Liver (tissue), 9 donors: ENCODE measurements around the gene EXOC3L1. TPM values are rescaled to one million over a fixed set of nuclear protein-coding genes. Genes with fewer than 3 reads are reported as not detected.

Experiments used
- DNase-seq: peaks from one replicate; pipeline ENCODE4 v3.0.0-alpha.2; 2017; ENCODE audit warnings: low spot score
- H3K27ac ChIP-seq, 2 donors: one replicate each; pipeline ENCODE4 v1.7.0; 2013; ENCODE audit warnings: inconsistent platforms in 2 of 2, low read length in 2 of 2, control low read depth in 1 of 2, low read depth in 1 of 2, mild to moderate bottlenecking in 1 of 2
- H3K27me3 ChIP-seq, 4 donors: one replicate each; pipeline versions ENCODE4 v1.6.1 to v1.7.0; 2013; ENCODE audit warnings: low read length in 3 of 4, inconsistent platforms in 1 of 4, mild to moderate bottlenecking in 1 of 4, moderate library complexity in 1 of 4; ENCODE audit not compliant: control insufficient read depth in 4 of 4, insufficient read depth in 4 of 4
- H3K36me3 ChIP-seq, 4 donors: one replicate each; pipeline versions ENCODE4 v1.6.1 to v1.7.0; 2013; ENCODE audit warnings: low read length in 3 of 4, mild to moderate bottlenecking in 3 of 4, low read depth in 1 of 4, moderate library complexity in 1 of 4; ENCODE audit not compliant: control insufficient read depth in 4 of 4, insufficient read depth in 3 of 4
- H3K4me1 ChIP-seq, 4 donors: one replicate each; pipeline versions ENCODE4 v1.6.1 to v1.7.0; 2013; ENCODE audit warnings: low read length in 3 of 4, mild to moderate bottlenecking in 3 of 4, moderate library complexity in 1 of 4; ENCODE audit not compliant: control insufficient read depth in 4 of 4, insufficient read depth in 4 of 4
- H3K4me3 ChIP-seq, 3 donors: one replicate each; pipeline versions ENCODE4 v1.6.1 to v1.7.0; 2013; ENCODE audit warnings: low read length in 3 of 3, control low read depth in 1 of 3, low read depth in 1 of 3, mild to moderate bottlenecking in 1 of 3
- H3K9ac ChIP-seq, 2 donors: one replicate each; pipeline ENCODE4 v1.7.0; 2013; ENCODE audit warnings: low read length in 2 of 2, mild to moderate bottlenecking in 2 of 2, moderate library complexity in 2 of 2, control low read depth in 1 of 2, low read depth in 1 of 2
- H3K9me3 ChIP-seq, 4 donors: one replicate each; pipeline versions ENCODE4 v1.6.1 to v1.7.0; 2013; ENCODE audit warnings: low read length in 3 of 4; ENCODE audit not compliant: control insufficient read depth in 4 of 4
- ATF3 ChIP-seq: IDR thresholded peaks from 2 replicates; pipeline ENCODE4 v1.6.1; 2016; ENCODE audit warnings: antibody characterized with exemption
- HNF4A ChIP-seq, 2 donors: conservative IDR thresholded peaks; 2 replicates each; pipeline ENCODE4 v1.6.1; 2016; ENCODE audit warnings: antibody characterized with exemption in 2 of 2, mild to moderate bottlenecking in 2 of 2
- HNF4G ChIP-seq: IDR thresholded peaks from 2 replicates; pipeline ENCODE4 v1.6.1; 2016; ENCODE audit warnings: antibody characterized with exemption
- JUND ChIP-seq, 2 donors: IDR thresholded peaks; 2 replicates each; pipeline ENCODE4 v1.6.1; 2016; ENCODE audit warnings: antibody characterized with exemption in 2 of 2
- NR2F2 ChIP-seq: IDR thresholded peaks from 2 replicates; pipeline ENCODE4 v1.6.1; 2016; ENCODE audit warnings: antibody characterized with exemption
- RAD21 ChIP-seq, 2 donors: IDR thresholded peaks; 2 replicates each; pipeline ENCODE4 v1.6.1; 2016; ENCODE audit warnings: antibody characterized with exemption in 2 of 2, mild to moderate bottlenecking in 2 of 2
- RXRA ChIP-seq, 2 donors: IDR thresholded peaks; 2 replicates each; pipeline ENCODE4 v1.6.1; 2017 to 2018; ENCODE audit warnings: antibody characterized with exemption in 2 of 2, mild to moderate bottlenecking in 1 of 2
- SP1 ChIP-seq: IDR thresholded peaks from 2 replicates; pipeline ENCODE4 v1.6.1; 2018; ENCODE audit warnings: antibody characterized with exemption, mild to moderate bottlenecking
- TAF1 ChIP-seq: conservative IDR thresholded peaks from 2 replicates; pipeline ENCODE4 v1.6.1; 2016; ENCODE audit warnings: antibody characterized with exemption, mild to moderate bottlenecking
- YY1 ChIP-seq: IDR thresholded peaks from 2 replicates; pipeline ENCODE4 v1.6.1; 2016; ENCODE audit warnings: antibody characterized with exemption, mild to moderate bottlenecking
- ZBTB33 ChIP-seq: IDR thresholded peaks from 2 replicates; pipeline ENCODE4 v1.6.1; 2016; ENCODE audit warnings: antibody characterized with exemption
- WGBS: extraction: QIAGEN DNeasy Blood & Tissue Kit; methylation state at CpG from one replicate; pipeline ENCODE4 v1.1.7; 2013; 5-methylcytosine and 5-hydroxymethylcytosine counted together
- polyA plus RNA-seq, 2 donors: library from polyadenylated mRNA; stranded (reverse) in 1 of 2; unstranded in 1 of 2; fragments of 200-250 nt in 1 of 2; fragments of >200 nt in 1 of 2; fragmentation: Nextera tagmentation in 1 of 2; extraction: Ambion mirVana in 1 of 2; gene quantifications; one replicate each; pipeline versions ENCODE4 v1.2.1 to v1.2.3, GENCODE V29; 2013 to 2015
- total RNA-seq, 2 donors: library from RNA; depleted of rRNA; stranded (reverse); fragments of >200 nt; gene quantifications; one replicate each; pipeline ENCODE4 v1.2.3, GENCODE V29; 2014
- TF ChIP-seq, protein P1 (sequence below): fragments of 150-350 bp; IDR thresholded peaks from 2 replicates; pipeline ENCODE4 v1.5.1; 2017; ENCODE audit warnings: improper control_type of control experiment, low read depth, low read length; ENCODE audit not compliant: missing input control
- TF ChIP-seq, protein P2 (sequence below): IDR thresholded peaks from 2 replicates; pipeline ENCODE4 v1.6.1; 2016; ENCODE audit warnings: antibody characterized with exemption, mild to moderate bottlenecking
- donor health status: healthy.
- donor health status: healthy.
- donor health status: healthy.
- donor health status: healthy.
- donor health status: healthy.

EXOC3L1 gene
- total and polyA plus RNA-seq, 4 donors, result 1.1 to 3.7 (median 2.8) TPM

GRCh38 chr16:67198238-67198734 lies 8.3 kb upstream of the EXOC3L1 start:
- TF ChIP-seq ATF3, result no peak
- no peak for TF ChIP-seq SP1
- TF ChIP-seq, protein P1, sequence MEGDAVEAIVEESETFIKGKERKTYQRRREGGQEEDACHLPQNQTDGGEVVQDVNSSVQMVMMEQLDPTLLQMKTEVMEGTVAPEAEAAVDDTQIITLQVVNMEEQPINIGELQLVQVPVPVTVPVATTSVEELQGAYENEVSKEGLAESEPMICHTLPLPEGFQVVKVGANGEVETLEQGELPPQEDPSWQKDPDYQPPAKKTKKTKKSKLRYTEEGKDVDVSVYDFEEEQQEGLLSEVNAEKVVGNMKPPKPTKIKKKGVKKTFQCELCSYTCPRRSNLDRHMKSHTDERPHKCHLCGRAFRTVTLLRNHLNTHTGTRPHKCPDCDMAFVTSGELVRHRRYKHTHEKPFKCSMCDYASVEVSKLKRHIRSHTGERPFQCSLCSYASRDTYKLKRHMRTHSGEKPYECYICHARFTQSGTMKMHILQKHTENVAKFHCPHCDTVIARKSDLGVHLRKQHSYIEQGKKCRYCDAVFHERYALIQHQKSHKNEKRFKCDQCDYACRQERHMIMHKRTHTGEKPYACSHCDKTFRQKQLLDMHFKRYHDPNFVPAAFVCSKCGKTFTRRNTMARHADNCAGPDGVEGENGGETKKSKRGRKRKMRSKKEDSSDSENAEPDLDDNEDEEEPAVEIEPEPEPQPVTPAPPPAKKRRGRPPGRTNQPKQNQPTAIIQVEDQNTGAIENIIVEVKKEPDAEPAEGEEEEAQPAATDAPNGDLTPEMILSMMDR, result peak; percentile 35
- no peak for TF ChIP-seq HNF4A (conservative IDR thresholded peaks at IDR 0.05)
- no peak for TF ChIP-seq JUND (IDR thresholded peaks at IDR 0.05)
- no peak for TF ChIP-seq RXRA (IDR thresholded peaks at IDR 0.05)
- TF ChIP-seq TAF1, result no peak
- no peak for TF ChIP-seq YY1
- TF ChIP-seq NR2F2, result no peak
- TF ChIP-seq RAD21 (IDR thresholded peaks at IDR 0.05), result peak in 1 of 2 donors; percentile 30
- TF ChIP-seq ZBTB33, result no peak
- no peak for TF ChIP-seq HNF4G
- TF ChIP-seq, protein P2, sequence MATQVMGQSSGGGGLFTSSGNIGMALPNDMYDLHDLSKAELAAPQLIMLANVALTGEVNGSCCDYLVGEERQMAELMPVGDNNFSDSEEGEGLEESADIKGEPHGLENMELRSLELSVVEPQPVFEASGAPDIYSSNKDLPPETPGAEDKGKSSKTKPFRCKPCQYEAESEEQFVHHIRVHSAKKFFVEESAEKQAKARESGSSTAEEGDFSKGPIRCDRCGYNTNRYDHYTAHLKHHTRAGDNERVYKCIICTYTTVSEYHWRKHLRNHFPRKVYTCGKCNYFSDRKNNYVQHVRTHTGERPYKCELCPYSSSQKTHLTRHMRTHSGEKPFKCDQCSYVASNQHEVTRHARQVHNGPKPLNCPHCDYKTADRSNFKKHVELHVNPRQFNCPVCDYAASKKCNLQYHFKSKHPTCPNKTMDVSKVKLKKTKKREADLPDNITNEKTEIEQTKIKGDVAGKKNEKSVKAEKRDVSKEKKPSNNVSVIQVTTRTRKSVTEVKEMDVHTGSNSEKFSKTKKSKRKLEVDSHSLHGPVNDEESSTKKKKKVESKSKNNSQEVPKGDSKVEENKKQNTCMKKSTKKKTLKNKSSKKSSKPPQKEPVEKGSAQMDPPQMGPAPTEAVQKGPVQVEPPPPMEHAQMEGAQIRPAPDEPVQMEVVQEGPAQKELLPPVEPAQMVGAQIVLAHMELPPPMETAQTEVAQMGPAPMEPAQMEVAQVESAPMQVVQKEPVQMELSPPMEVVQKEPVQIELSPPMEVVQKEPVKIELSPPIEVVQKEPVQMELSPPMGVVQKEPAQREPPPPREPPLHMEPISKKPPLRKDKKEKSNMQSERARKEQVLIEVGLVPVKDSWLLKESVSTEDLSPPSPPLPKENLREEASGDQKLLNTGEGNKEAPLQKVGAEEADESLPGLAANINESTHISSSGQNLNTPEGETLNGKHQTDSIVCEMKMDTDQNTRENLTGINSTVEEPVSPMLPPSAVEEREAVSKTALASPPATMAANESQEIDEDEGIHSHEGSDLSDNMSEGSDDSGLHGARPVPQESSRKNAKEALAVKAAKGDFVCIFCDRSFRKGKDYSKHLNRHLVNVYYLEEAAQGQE, result no peak
- no peak overlapping the region for H3K27ac ChIP-seq
- H3K36me3 ChIP-seq, result peaks cover 23 to 60% (median 29%) of the 10 kb centered on the region in 4 donors
- H3K9ac ChIP-seq, result no peak overlapping the region
- no peaks in the 10 kb centered on the region for H3K27me3 ChIP-seq
- H3K4me3 ChIP-seq, result no peak overlapping the region
- peaks cover 1 to 26% (median 14%) of the 10 kb centered on the region in 4 donors for H3K4me1 ChIP-seq
- no peak for DNase-seq
- 75% methylated on average over 12 of the region's 12 CpGs for WGBS
- no peaks in the 10 kb centered on the region for H3K9me3 ChIP-seq

DNA sequence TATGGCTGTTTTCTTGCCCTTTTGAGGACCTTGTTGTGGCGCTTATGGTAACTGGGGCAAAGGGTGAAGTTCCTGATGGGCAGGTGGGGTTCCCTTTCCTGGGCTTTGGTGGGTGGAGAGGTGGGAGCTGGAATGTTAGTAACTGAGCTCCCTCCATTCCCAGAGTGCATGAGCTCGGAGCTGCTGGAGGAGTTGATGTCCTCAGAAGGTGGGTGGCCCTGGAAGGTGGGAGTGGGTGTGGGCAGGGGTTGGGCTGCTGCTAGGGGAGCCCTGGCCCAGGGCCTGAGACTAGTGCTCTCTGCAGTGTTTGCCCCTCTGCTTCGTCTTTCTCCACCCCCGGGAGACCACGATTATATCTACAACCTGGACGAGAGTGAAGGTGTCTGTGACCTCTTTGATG lies 7.8 kb upstream of the EXOC3L1 start:
- TF ChIP-seq RXRA (IDR thresholded peaks at IDR 0.05) (no peak), SP1 (no peak)
- WGBS, result 70% methylated on average over 6 of the region's 6 CpGs
- no peaks in the 10 kb centered on the region for H3K27me3 ChIP-seq
- H3K9me3 ChIP-seq, result no peaks in the 10 kb centered on the region
- no peak overlapping the region for H3K27ac ChIP-seq
- DNase-seq, result no peak
- H3K9ac ChIP-seq, result no peak overlapping the region
- peaks cover 6 to 32% (median 20%) of the 10 kb centered on the region in 4 donors for H3K4me1 ChIP-seq
- H3K36me3 ChIP-seq, result peaks cover 18 to 54% (median 29%) of the 10 kb centered on the region in 4 donors
- H3K4me3 ChIP-seq, result no peak overlapping the region
